ENCODE results near the gene L3MBTL1.
A peak's percentile ranks its signal among the peaks of the same experiment; 100 is the strongest.

L3MBTL1 gene

GRCh38 chr20:43508604-43509040 is 1.1 kb downstream of the L3MBTL1 start:
- Histone ChIP-seq H3K27me3 (replicated peaks; ENCODE audit: control insufficient read depth, insufficient read depth, low read length) (peaks cover 25% of the 10 kb centered on the region), H3K9ac (ENCODE audit: low read length) (no peak overlapping the region), H3K9me3 (ENCODE audit: control insufficient read depth, low read length) (no peaks in the 10 kb centered on the region), H3K4me3 (ENCODE audit: low read length) (peak overlapping the region; percentile 81), H3K4me1 (ENCODE audit: control insufficient read depth, insufficient read depth, low read length) (peaks cover 4% of the 10 kb centered on the region), H3K36me3 (ENCODE audit: control insufficient read depth, insufficient read depth, low read length, severe bottlenecking) (no peaks in the 10 kb centered on the region)
- no peak for DNase-seq (ENCODE audit: low read depth)

- H3K36me3 ChIP-seq (ENCODE audit: control insufficient read depth, insufficient read depth, low read length, severe bottlenecking) = no peaks in the 10 kb centered on the region
- H3K27me3 ChIP-seq (replicated peaks; ENCODE audit: control insufficient read depth, insufficient read depth, low read length) = peaks cover 5% of the 10 kb centered on the region
- no peak overlapping the region for H3K9ac ChIP-seq (ENCODE audit: low read length)
- peaks cover 18% of the 10 kb centered on the region for H3K4me1 ChIP-seq (ENCODE audit: control insufficient read depth, insufficient read depth, low read length)
- H3K4me3 ChIP-seq (ENCODE audit: low read length) = no peak overlapping the region
- DNase-seq (ENCODE audit: low read depth) = no peak
- H3K9me3 ChIP-seq (ENCODE audit: control insufficient read depth, low read length) = no peaks in the 10 kb centered on the region
Observed at GRCh38 chr20:43511879-43512278, 4.4 kb downstream of the L3MBTL1 start.

- H3K4me3 ChIP-seq (ENCODE audit: low read length) = peak overlapping the region; percentile 78
- peak overlapping the region; percentile 80 for H3K9ac ChIP-seq (ENCODE audit: low read length)
- H3K36me3 ChIP-seq (ENCODE audit: control insufficient read depth, insufficient read depth, low read length, severe bottlenecking) = no peaks in the 10 kb centered on the region
- no peaks in the 10 kb centered on the region for H3K27me3 ChIP-seq (replicated peaks; ENCODE audit: control insufficient read depth, insufficient read depth, low read length)
- H3K9me3 ChIP-seq (ENCODE audit: control insufficient read depth, low read length) = no peaks in the 10 kb centered on the region
- DNase-seq (ENCODE audit: low read depth) = no peak
- H3K4me1 ChIP-seq (ENCODE audit: control insufficient read depth, insufficient read depth, low read length) = peaks cover 16% of the 10 kb centered on the region
Observed at GRCh38 chr20:43513372-43513930, 6.0 kb downstream of the L3MBTL1 start.

GRCh38 chr20:43513931-43514647 is 6.6 kb downstream of the L3MBTL1 start:
- no peaks in the 10 kb centered on the region for H3K27me3 ChIP-seq (replicated peaks; ENCODE audit: control insufficient read depth, insufficient read depth, low read length)
- H3K4me3 ChIP-seq (ENCODE audit: low read length) = peak overlapping the region; percentile 78
- peaks cover 16% of the 10 kb centered on the region for H3K4me1 ChIP-seq (ENCODE audit: control insufficient read depth, insufficient read depth, low read length)
- peak overlapping the region; percentile 80 for H3K9ac ChIP-seq (ENCODE audit: low read length)
- peak; percentile 99 for DNase-seq (ENCODE audit: low read depth)
- H3K36me3 ChIP-seq (ENCODE audit: control insufficient read depth, insufficient read depth, low read length, severe bottlenecking) = no peaks in the 10 kb centered on the region
- H3K9me3 ChIP-seq (ENCODE audit: control insufficient read depth, low read length) = no peaks in the 10 kb centered on the region

GRCh38 chr20:43514648-43514999 is 7.1 kb downstream of the L3MBTL1 start:
- no peaks in the 10 kb centered on the region for H3K9me3 ChIP-seq (ENCODE audit: control insufficient read depth, low read length)
- peak overlapping the region; percentile 57 for H3K9ac ChIP-seq (ENCODE audit: low read length)
- no peaks in the 10 kb centered on the region for H3K36me3 ChIP-seq (ENCODE audit: control insufficient read depth, insufficient read depth, low read length, severe bottlenecking)
- peak overlapping the region; percentile 78 for H3K4me3 ChIP-seq (ENCODE audit: low read length)
- DNase-seq (ENCODE audit: low read depth) = peak; percentile 35
- no peaks in the 10 kb centered on the region for H3K27me3 ChIP-seq (replicated peaks; ENCODE audit: control insufficient read depth, insufficient read depth, low read length)
- H3K4me1 ChIP-seq (ENCODE audit: control insufficient read depth, insufficient read depth, low read length) = peaks cover 16% of the 10 kb centered on the region

- Histone ChIP-seq H3K36me3 (ENCODE audit: control insufficient read depth, insufficient read depth, low read length, severe bottlenecking) (no peaks in the 10 kb centered on the region), H3K9ac (ENCODE audit: low read length) (no peak overlapping the region), H3K4me1 (ENCODE audit: control insufficient read depth, insufficient read depth, low read length) (peaks cover 16% of the 10 kb centered on the region), H3K9me3 (ENCODE audit: control insufficient read depth, low read length) (peaks cover 5% of the 10 kb centered on the region), H3K4me3 (ENCODE audit: low read length) (no peak overlapping the region), H3K27me3 (replicated peaks; ENCODE audit: control insufficient read depth, insufficient read depth, low read length) (no peaks in the 10 kb centered on the region)
- DNase-seq (ENCODE audit: low read depth) = no peak
Observed at GRCh38 chr20:43515628-43516027, 8.1 kb downstream of the L3MBTL1 start.

GRCh38 chr20:43516251-43516824 is 8.8 kb downstream of the L3MBTL1 start:
- peak; percentile 29 for DNase-seq (ENCODE audit: low read depth)
- Histone ChIP-seq H3K36me3 (ENCODE audit: control insufficient read depth, insufficient read depth, low read length, severe bottlenecking) (no peaks in the 10 kb centered on the region), H3K9me3 (ENCODE audit: control insufficient read depth, low read length) (peaks cover 5% of the 10 kb centered on the region), H3K4me3 (ENCODE audit: low read length) (no peak overlapping the region), H3K27me3 (replicated peaks; ENCODE audit: control insufficient read depth, insufficient read depth, low read length) (no peaks in the 10 kb centered on the region), H3K9ac (ENCODE audit: low read length) (no peak overlapping the region), H3K4me1 (ENCODE audit: control insufficient read depth, insufficient read depth, low read length) (peaks cover 16% of the 10 kb centered on the region)

GRCh38 chr20:43520074-43520630 is 12.7 kb downstream of the L3MBTL1 start:
- H3K9me3 ChIP-seq (ENCODE audit: control insufficient read depth, low read length) = peaks cover 12% of the 10 kb centered on the region
- H3K9ac ChIP-seq (ENCODE audit: low read length) = no peak overlapping the region
- H3K4me3 ChIP-seq (ENCODE audit: low read length) = no peak overlapping the region
- H3K36me3 ChIP-seq (ENCODE audit: control insufficient read depth, insufficient read depth, low read length, severe bottlenecking) = no peaks in the 10 kb centered on the region
- no peak for DNase-seq (ENCODE audit: low read depth)
- H3K27me3 ChIP-seq (replicated peaks; ENCODE audit: control insufficient read depth, insufficient read depth, low read length) = no peaks in the 10 kb centered on the region
- peaks cover 16% of the 10 kb centered on the region for H3K4me1 ChIP-seq (ENCODE audit: control insufficient read depth, insufficient read depth, low read length)

- DNase-seq (ENCODE audit: low read depth) = no peak
Observed at GRCh38 chr20:43525021-43525420, 17.5 kb downstream of the L3MBTL1 start.

GRCh38 chr20:43528258-43528875 is 20.9 kb downstream of the L3MBTL1 start:
- Histone ChIP-seq H3K27me3 (replicated peaks; ENCODE audit: control insufficient read depth, insufficient read depth, low read length) (no peaks in the 10 kb centered on the region), H3K9me3 (ENCODE audit: control insufficient read depth, low read length) (peaks cover 7% of the 10 kb centered on the region), H3K36me3 (ENCODE audit: control insufficient read depth, insufficient read depth, low read length, severe bottlenecking) (no peaks in the 10 kb centered on the region), H3K4me3 (ENCODE audit: low read length) (no peak overlapping the region), H3K4me1 (ENCODE audit: control insufficient read depth, insufficient read depth, low read length) (peaks cover 9% of the 10 kb centered on the region), H3K9ac (ENCODE audit: low read length) (no peak overlapping the region)
- DNase-seq (ENCODE audit: low read depth) = no peak

More at GRCh38 chr20:43525021-43525420, 17.5 kb downstream of the L3MBTL1 start:
- Histone ChIP-seq H3K4me1 (ENCODE audit: control insufficient read depth, insufficient read depth, low read length) (no peaks in the 10 kb centered on the region), H3K27me3 (replicated peaks; ENCODE audit: control insufficient read depth, insufficient read depth, low read length) (no peaks in the 10 kb centered on the region), H3K9me3 (ENCODE audit: control insufficient read depth, low read length) (peaks cover 10% of the 10 kb centered on the region), H3K4me3 (ENCODE audit: low read length) (no peak overlapping the region), H3K36me3 (ENCODE audit: control insufficient read depth, insufficient read depth, low read length, severe bottlenecking) (no peaks in the 10 kb centered on the region), H3K9ac (ENCODE audit: low read length) (no peak overlapping the region)

- Histone ChIP-seq H3K36me3 (ENCODE audit: control insufficient read depth, insufficient read depth, low read length, severe bottlenecking) (no peaks in the 10 kb centered on the region), H3K9me3 (ENCODE audit: control insufficient read depth, low read length) (peaks cover 7% of the 10 kb centered on the region), H3K9ac (ENCODE audit: low read length) (no peak overlapping the region), H3K27me3 (replicated peaks; ENCODE audit: control insufficient read depth, insufficient read depth, low read length) (no peaks in the 10 kb centered on the region), H3K4me3 (ENCODE audit: low read length) (no peak overlapping the region), H3K4me1 (ENCODE audit: control insufficient read depth, insufficient read depth, low read length) (peaks cover 9% of the 10 kb centered on the region)
- no peak for DNase-seq (ENCODE audit: low read depth)
Observed at GRCh38 chr20:43529051-43529450, 21.6 kb downstream of the L3MBTL1 start.

All from adipocyte (in vitro differentiated cells).